HCT116 (cell line): ENCODE measurements around the gene GNB1L.

Experiments used
- ELF1 ChIP-seq: IDR thresholded peaks from 2 replicates; pipeline ENCODE4 v1.6.1; 2012; ENCODE audit warnings: low read depth, borderline replicate concordance
- EZH2 ChIP-seq: fragments of 200-600 bp; sonication (generic); IDR thresholded peaks from 2 replicates; pipeline ENCODE4 v1.6.1; 2017; ENCODE audit warnings: antibody characterized with exemption, mixed run types
- JUND ChIP-seq: IDR thresholded peaks from 2 replicates; pipeline ENCODE4 v1.6.1; 2012
- POLR2A ChIP-seq: IDR thresholded peaks from 2 replicates; pipeline ENCODE4 v1.7.0; 2011; ENCODE audit warnings: borderline replicate concordance; ENCODE audit not compliant: insufficient read depth, insufficient read length; ENCODE audit errors: extremely low read depth
- POLR2AphosphoS5 ChIP-seq: IDR thresholded peaks from 2 replicates; pipeline ENCODE4 v1.6.1; 2011; ENCODE audit warnings: mild to moderate bottlenecking, low read depth, low read length, moderate library complexity
- RAD21 ChIP-seq: IDR thresholded peaks from 2 replicates; pipeline ENCODE4 v1.6.1; 2012; ENCODE audit warnings: low read depth, mild to moderate bottlenecking
- SIN3A ChIP-seq: IDR thresholded peaks from 2 replicates; pipeline ENCODE4 v1.6.1; 2012; ENCODE audit warnings: low read depth
- TCF7L2 ChIP-seq: IDR thresholded peaks from 2 replicates; pipeline ENCODE4 v1.7.0; 2011; ENCODE audit warnings: borderline replicate concordance, inconsistent platforms; ENCODE audit not compliant: insufficient read depth, insufficient read length; ENCODE audit errors: extremely low read depth
- YY1 ChIP-seq: IDR thresholded peaks from 2 replicates; pipeline ENCODE4 v1.6.1; 2011; ENCODE audit warnings: low read length, low read depth, moderate library complexity, mild to moderate bottlenecking; ENCODE audit not compliant: insufficient replicate concordance; ENCODE audit errors: extremely low read depth
- ZBTB33 ChIP-seq: IDR thresholded peaks from 2 replicates; pipeline ENCODE4 v1.6.1; 2011; ENCODE audit warnings: mild to moderate bottlenecking, low read length, moderate library complexity; ENCODE audit not compliant: insufficient replicate concordance; ENCODE audit errors: extremely low read depth
- ZFX ChIP-seq: fragments of 450-650 bp; IDR thresholded peaks from 2 replicates; pipeline ENCODE4 v1.6.1; 2017
- TF ChIP-seq, protein P1 (sequence below), 3 experiments: fragments of 200-600 bp in 1 of 3; sonication (generic) in 1 of 3; IDR thresholded peaks in 2 of 3; conservative IDR thresholded peaks in 1 of 3; 2 replicates each; pipeline ENCODE4 v1.5.1; 2012 to 2017; ENCODE audit warnings: low read depth in 2 of 3, low read length in 2 of 3, antibody characterized with exemption in 1 of 3, borderline replicate concordance in 1 of 3, control low read depth in 1 of 3, mild to moderate bottlenecking in 1 of 3, mixed read lengths in 1 of 3, mixed run types in 1 of 3, moderate library complexity in 1 of 3; ENCODE audit not compliant: insufficient read depth in 1 of 3
- TF ChIP-seq, protein P2 (sequence below): IDR thresholded peaks from 2 replicates; pipeline ENCODE4 v1.6.1; 2012

GRCh38 chr22:19772673-19773469, 81.8 kb downstream of the GNB1L start:
- TF ChIP-seq YY1 (no peak), POLR2AphosphoS5 (no peak), SIN3A (no peak), EZH2 (no peak), POLR2A (no peak), ZFX (no peak), ZBTB33 (no peak), JUND (no peak), RAD21 (no peak), ELF1 (no peak), TCF7L2 (no peak)
- TF ChIP-seq, protein P1, sequence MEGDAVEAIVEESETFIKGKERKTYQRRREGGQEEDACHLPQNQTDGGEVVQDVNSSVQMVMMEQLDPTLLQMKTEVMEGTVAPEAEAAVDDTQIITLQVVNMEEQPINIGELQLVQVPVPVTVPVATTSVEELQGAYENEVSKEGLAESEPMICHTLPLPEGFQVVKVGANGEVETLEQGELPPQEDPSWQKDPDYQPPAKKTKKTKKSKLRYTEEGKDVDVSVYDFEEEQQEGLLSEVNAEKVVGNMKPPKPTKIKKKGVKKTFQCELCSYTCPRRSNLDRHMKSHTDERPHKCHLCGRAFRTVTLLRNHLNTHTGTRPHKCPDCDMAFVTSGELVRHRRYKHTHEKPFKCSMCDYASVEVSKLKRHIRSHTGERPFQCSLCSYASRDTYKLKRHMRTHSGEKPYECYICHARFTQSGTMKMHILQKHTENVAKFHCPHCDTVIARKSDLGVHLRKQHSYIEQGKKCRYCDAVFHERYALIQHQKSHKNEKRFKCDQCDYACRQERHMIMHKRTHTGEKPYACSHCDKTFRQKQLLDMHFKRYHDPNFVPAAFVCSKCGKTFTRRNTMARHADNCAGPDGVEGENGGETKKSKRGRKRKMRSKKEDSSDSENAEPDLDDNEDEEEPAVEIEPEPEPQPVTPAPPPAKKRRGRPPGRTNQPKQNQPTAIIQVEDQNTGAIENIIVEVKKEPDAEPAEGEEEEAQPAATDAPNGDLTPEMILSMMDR (IDR thresholded peaks at IDR 0.05 in 2 of 3, conservative IDR thresholded peaks at IDR 0.05 in 1 of 3; ENCODE audit: borderline replicate concordance in 1 of 3, insufficient read depth in 1 of 3, low read depth in 2 of 3, low read length in 2 of 3), result no peak
- TF ChIP-seq, protein P2, sequence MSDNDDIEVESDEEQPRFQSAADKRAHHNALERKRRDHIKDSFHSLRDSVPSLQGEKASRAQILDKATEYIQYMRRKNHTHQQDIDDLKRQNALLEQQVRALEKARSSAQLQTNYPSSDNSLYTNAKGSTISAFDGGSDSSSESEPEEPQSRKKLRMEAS, result no peak
